Mesodermal cell (in vitro differentiated cells): Measurements from ENCODE around the gene PHIP. TPM values are rescaled to one million over a fixed set of nuclear protein-coding genes. Genes with fewer than 3 reads are reported as not detected.
"Not testable (repeated sequence)": the region's sequence is repeated elsewhere in the genome, so short reads cannot be mapped to it uniquely, and the experiment has no call there.

ENCODE experiments used
- H3K27ac ChIP-seq: 2 replicates; pipeline ENCODE4 v1.7.0; 2013; ENCODE audit warnings: mild to moderate bottlenecking, low read depth, low read length, moderate library complexity; ENCODE audit not compliant: severe bottlenecking
- H3K36me3 ChIP-seq: 2 replicates; pipeline ENCODE4 v1.7.1; 2013; ENCODE audit warnings: mild to moderate bottlenecking, low read length, moderate library complexity; ENCODE audit not compliant: control insufficient read depth, insufficient read depth
- H3K4me1 ChIP-seq: one replicate; pipeline ENCODE4 v1.7.1; 2013; ENCODE audit warnings: mild to moderate bottlenecking, low read length; ENCODE audit not compliant: insufficient read depth, control insufficient read depth, poor library complexity, severe bottlenecking
- H3K4me3 ChIP-seq: 2 replicates; pipeline ENCODE4 v1.7.0; 2013; ENCODE audit warnings: low read length, control low read depth, mild to moderate bottlenecking; ENCODE audit not compliant: insufficient read depth, poor library complexity, severe bottlenecking; ENCODE audit errors: extremely low read depth
- H3K9me3 ChIP-seq: 2 replicates; pipeline ENCODE4 v1.7.1; 2013; ENCODE audit warnings: mild to moderate bottlenecking, low read length, moderate library complexity; ENCODE audit not compliant: control insufficient read depth
- WGBS, 2 experiments: methylation state at CpG; one replicate each; pipeline ENCODE4 v1.1.5; 2013; ENCODE audit warnings: missing lambda C conversion rate in 2 of 2; ENCODE audit not compliant: insufficient coverage in 2 of 2; 5-methylcytosine and 5-hydroxymethylcytosine counted together
- polyA plus RNA-seq, 2 experiments: library from polyadenylated mRNA; stranded (reverse); fragments of 50-300 nt; gene quantifications; one replicate each; pipeline ENCODE4 v1.2.3, GENCODE V29; 2013

Gene PHIP
- polyA plus RNA-seq (2013, experiment 1 of 2): 27.3 TPM
- 25.9 TPM for polyA plus RNA-seq (2013, experiment 2 of 2)

DNA sequence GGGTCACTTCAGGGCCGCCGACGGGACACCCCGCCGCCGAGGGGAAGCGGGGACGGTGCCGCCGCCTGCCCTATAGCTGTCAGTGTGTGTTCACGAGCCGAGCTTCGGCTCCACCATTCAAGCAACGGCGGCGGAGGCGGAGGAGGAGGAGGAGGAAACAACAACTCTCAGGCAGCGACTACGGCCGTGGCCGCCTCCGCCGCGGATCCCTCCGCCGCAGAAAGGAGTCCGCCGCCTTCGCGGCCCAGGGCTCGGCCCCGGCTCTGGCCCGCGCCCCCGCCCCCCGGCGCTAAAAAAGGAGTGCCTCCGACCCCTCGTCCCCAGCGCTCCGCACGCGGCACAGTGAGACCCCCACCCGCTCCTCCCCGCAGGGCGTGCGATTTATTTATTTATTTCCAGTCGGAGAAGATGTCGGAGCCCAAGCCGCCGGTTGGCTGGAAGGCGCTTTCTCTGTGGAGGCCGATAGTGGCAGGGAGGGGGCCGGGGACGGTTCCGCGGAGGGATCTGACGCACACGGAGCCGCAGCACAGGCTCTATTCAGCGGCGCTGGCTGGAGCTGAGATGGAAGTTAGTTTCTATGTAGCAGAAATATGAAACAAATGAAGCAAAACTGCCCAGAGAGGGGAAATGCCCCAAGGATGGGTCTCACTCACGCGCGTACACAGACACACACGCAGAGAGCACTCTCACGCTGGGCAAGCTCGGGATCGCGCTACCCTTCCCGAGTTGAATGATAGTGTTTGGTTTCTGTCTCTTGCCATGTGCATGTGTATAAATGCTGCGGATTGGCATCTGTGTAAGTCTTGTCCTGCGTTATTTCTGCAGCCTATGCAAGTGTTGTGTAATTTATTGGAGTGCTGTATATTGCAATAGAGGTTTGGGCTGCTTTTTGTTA lies at the start of gene PHIP:
Gene PHIP, minus strand, starts transcription at position 180 of the 895 bp plus-strand sequence. CDS start 186 bp downstream, outside the sequence.
- H3K36me3 ChIP-seq: no peaks in the 10 kb centered on the region
- H3K9me3 ChIP-seq: no peaks in the 10 kb centered on the region
- peak within 1 kb of the TSS; percentile 97 for H3K27ac ChIP-seq
- WGBS, 2 experiments: 0 to 1% methylated on average over 47 to 58 of the region's 73 CpGs
- H3K4me1 ChIP-seq: no peaks in the 10 kb centered on the region
- H3K4me3 ChIP-seq: peak within 1 kb of the TSS; percentile 75

DNA sequence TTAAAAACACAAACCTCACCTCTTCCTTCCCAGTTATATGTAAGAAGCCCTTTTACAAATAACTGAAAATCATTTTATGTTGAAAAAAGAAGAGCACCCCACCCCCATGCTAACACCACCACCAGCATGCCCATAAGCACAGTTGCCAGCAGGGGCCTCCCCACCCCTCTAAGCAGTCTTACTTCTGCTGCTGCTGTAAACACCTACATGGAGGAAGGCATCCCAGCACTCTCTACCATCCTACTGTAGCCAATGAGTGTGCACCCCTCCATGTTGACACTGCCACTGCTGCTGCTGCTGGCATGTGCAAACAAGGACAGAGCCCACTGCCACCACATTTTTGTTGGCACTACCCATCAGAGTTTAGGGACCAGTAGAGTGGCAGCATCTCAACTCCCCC lies 49.6 kb upstream of the PHIP start:
- Histone ChIP-seq H3K27ac (no peak overlapping the region), H3K9me3 (no peaks in the 10 kb centered on the region), H3K4me1 (no peaks in the 10 kb centered on the region), H3K4me3 (no peak overlapping the region), H3K36me3 (no peaks in the 10 kb centered on the region)

- Histone ChIP-seq H3K27ac (no peak overlapping the region), H3K4me3 (no peak overlapping the region), H3K9me3 (no peaks in the 10 kb centered on the region), H3K4me1 (peaks cover 5% of the 10 kb centered on the region), H3K36me3 (no peaks in the 10 kb centered on the region)
- WGBS, 2 experiments: no CpG with 5 or more reads among the region's 1 CpG
Observed at GRCh38 chr6:79119217-79119616, 41.2 kb upstream of the PHIP start.

DNA sequence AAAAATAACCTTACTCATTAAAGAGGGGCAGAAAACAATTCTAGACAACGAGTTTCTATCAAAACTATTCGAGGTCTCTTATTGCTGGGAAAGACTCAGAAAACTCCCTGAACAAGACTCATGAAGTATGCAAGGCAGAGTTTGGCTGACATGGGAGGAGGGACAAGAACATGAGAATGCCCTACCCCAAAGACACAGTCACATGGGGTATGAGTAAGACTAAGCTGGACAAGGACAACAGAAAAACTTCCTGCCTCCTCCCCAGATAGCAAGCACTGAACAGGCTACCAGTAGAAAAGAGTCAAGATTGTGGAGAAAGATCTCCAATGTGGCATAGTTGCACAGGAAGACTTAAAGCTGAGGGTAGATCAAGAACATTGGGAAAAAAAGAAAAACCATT lies 39.7 kb upstream of the PHIP start:
- H3K9me3 ChIP-seq: no peaks in the 10 kb centered on the region
- peaks cover 5% of the 10 kb centered on the region for H3K4me1 ChIP-seq
- H3K36me3 ChIP-seq: no peaks in the 10 kb centered on the region
- H3K27ac ChIP-seq: no peak overlapping the region
- no peak overlapping the region for H3K4me3 ChIP-seq
- 89 to 100% methylated on average over 1 to 2 of the region's 2 CpGs for WGBS, 2 experiments

DNA sequence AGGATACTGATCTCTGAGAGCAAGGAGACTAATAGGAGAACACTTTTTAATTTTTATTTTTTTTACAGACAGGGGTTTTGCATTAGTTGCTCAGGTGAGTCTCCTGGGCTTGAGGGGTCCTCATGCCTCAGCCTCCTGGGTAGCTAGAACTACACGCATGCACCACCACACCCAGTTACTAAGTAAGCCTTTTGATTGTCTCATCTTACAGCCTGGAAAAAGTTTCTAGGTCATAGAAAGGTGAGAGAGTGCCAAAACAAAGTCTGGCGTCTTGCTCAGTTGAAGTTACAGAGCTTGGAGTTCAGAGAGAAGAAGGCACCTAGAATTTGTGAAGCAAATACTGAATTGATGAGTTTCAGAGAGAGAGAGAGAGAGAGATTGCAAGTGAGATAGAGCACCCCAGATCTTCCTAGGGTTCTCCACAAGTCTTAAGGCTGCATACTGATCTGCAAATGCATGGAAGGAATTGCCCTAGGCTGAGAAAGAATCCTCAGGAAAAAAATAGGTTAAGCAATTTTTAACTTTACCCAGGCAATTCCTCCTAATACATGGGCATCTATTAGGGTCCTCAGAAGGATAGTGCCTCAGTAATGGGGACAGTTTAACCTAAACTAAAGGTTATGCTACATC lies 37.6 kb upstream of the PHIP start:
- H3K27ac ChIP-seq: no peak overlapping the region
- no peak overlapping the region for H3K4me3 ChIP-seq
- no peaks in the 10 kb centered on the region for H3K9me3 ChIP-seq
- 89 to 90% methylated on average over 1 to 2 of the region's 2 CpGs for WGBS, 2 experiments
- peaks cover 5% of the 10 kb centered on the region for H3K4me1 ChIP-seq
- no peaks in the 10 kb centered on the region for H3K36me3 ChIP-seq

DNA sequence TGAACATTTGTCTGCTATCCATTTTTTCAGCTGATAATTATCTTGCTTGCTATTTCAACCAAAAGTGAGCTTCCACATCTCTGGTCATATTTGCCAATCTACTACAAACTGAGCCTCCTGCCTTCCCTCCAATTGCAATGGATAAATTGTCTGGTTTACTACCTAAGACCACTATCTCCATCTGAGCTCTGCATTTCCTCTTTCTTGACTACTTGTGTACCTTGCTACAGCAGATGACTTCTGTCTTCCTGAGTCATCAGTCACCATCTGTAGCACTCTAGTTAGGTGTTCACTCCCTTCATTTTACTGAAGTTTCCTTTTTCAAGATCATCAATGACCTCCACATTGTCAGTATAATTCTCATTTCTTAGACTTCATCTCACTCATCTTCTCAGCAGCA lies 33.5 kb upstream of the PHIP start:
- Histone ChIP-seq H3K9me3 (no peaks in the 10 kb centered on the region), H3K4me1 (no peaks in the 10 kb centered on the region), H3K4me3 (no peak overlapping the region), H3K27ac (no peak overlapping the region), H3K36me3 (no peaks in the 10 kb centered on the region)

DNA sequence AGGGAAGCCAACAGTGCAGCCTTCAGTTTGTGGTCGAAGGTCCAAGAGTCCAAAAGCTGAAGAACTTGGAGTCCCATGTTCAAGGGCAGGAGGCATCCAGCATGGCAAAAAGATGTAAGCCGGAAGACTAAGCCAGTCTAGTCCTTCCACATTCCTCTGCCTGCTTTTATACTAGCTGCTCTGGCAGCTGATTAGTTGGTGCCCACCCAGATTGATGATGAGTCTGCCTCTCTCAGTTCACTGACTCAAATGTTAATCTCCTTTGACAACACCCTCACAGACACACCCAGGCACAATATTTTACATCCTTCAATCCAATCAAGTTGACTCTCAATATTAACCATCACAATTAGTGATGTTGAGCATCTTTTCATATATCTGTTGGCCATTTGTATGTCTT lies 23.1 kb upstream of the PHIP start:
- no peaks in the 10 kb centered on the region for H3K9me3 ChIP-seq
- H3K36me3 ChIP-seq: no peaks in the 10 kb centered on the region
- 91 to 100% methylated on average over 2 of the region's 2 CpGs for WGBS, 2 experiments
- no peak overlapping the region for H3K27ac ChIP-seq
- no peaks in the 10 kb centered on the region for H3K4me1 ChIP-seq
- no peak overlapping the region for H3K4me3 ChIP-seq

DNA sequence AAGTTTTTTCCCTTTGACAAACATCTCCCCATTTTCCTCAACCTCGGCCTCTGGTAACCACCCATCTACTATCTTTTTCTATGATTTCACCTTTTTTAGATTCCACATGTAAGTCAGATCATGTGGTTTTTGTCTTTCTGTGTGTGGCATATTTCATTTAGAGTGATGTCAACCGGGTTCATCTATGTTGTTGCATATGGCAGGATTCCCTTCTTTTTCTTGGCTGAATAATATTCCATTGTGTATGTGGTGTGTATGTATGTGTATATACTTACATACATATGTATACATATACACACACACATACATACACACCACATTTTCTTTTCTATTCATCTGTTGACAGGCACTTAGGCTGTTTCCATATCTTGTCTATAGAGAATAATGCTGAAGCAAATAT lies 22.2 kb upstream of the PHIP start:
- WGBS, 2 experiments: 60 to 100% methylated on average over 1 of the region's 2 CpGs
- no peaks in the 10 kb centered on the region for H3K36me3 ChIP-seq
- H3K27ac ChIP-seq: no peak overlapping the region
- no peaks in the 10 kb centered on the region for H3K4me1 ChIP-seq
- H3K4me3 ChIP-seq: no peak overlapping the region
- no peaks in the 10 kb centered on the region for H3K9me3 ChIP-seq

GRCh38 chr6:79094938-79095337 lies 16.9 kb upstream of the PHIP start:
- no peaks in the 10 kb centered on the region for H3K9me3 ChIP-seq
- no peaks in the 10 kb centered on the region for H3K36me3 ChIP-seq
- H3K27ac ChIP-seq: no peak overlapping the region
- no peak overlapping the region for H3K4me3 ChIP-seq
- H3K4me1 ChIP-seq: no peaks in the 10 kb centered on the region

DNA sequence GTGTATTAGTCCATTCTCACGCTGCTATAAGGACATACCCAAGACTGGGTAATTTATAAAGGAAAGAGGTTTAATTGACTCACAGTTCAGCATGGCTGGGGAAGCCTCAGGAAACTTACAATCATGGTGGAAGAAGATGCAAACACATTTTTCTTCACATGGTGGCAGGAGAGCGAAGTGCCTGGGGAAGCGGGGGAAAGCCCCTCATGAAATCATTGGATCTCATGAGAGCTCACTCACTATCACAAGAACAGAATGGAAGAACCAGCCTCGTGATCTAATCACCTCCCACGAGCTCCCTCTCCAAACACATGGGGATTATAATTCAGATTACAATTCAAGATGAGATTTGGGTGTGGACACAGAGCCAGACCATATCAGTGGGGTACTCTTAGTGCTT lies 13.7 kb upstream of the PHIP start:
- 74 to 92% methylated on average over 2 to 3 of the region's 5 CpGs for WGBS, 2 experiments

More for the DNA sequence above, 13.7 kb upstream of the PHIP start:
- H3K9me3 ChIP-seq, H3K4me1 ChIP-seq, H3K27ac ChIP-seq, H3K4me3 ChIP-seq, H3K36me3 ChIP-seq: not testable (repeated sequence)
